Measurements from ENCODE around the gene KCNG1.
A peak's percentile ranks its signal among the peaks of the same experiment; 100 is the strongest.

KCNG1 gene

GRCh38 chr20:51001430-51002265 lies 21.3 kb downstream of the KCNG1 start (continued):
- TF ChIP-seq ZNF366 (tag by site-specific recombination; conservative IDR thresholded peaks at IDR 0.05) (peak; percentile 69), SCRT2 (tag by site-specific recombination; IDR thresholded peaks at IDR 0.05) (no peak), ZBTB1 (tag by site-specific recombination; IDR thresholded peaks at IDR 0.05) (0 out of 2 replicates have a peak, but pooled peaks have one; percentile 42), ZNF596 (tag by site-specific recombination; IDR thresholded peaks at IDR 0.05) (peak; percentile 55), ZNF341 (tag by site-specific recombination; IDR thresholded peaks at IDR 0.05; ENCODE audit: low read depth) (peak; percentile 68)

GRCh38 chr20:50999355-50999754 lies 23.6 kb downstream of the KCNG1 start:
- Histone ChIP-seq H3K36me3 (ENCODE audit: control insufficient read depth in 2 of 2, insufficient read depth in 1 of 2, low read length in 2 of 2) (peaks cover 0 to 6% of the 10 kb centered on the region in 2 experiments; a peak in 1 of 3 replicates), H3K4me1 (ENCODE audit: control insufficient read depth, insufficient read depth, low read length) (no peaks in the 10 kb centered on the region), H3K9me3 (ENCODE audit: control insufficient read depth, insufficient read depth, low read depth, low read length) (no peaks in the 10 kb centered on the region), H3K27ac (ENCODE audit: extremely low read depth, low read depth, low read length) (no peak overlapping the region), H3K4me3 (ENCODE audit: low read depth, low read length) (no peak overlapping the region)
- ChIA-PET POLR2A (interaction anchor here (0.6 kb wide), 1 partner anchor 107 kb away, joined by 3 read pairs; no protein-coding TSS in a partner anchor), CTCF (interaction anchor here (0.9 to 1.8 kb wide), 3 partner anchors 12 to 309 kb away, joined by 3 to 5 read pairs (median 4); no protein-coding TSS in a partner anchor)
- TF ChIP-seq ZNF623 (tag by site-specific recombination; IDR thresholded peaks at IDR 0.05) (peak; percentile 94), KLF7 (tag by site-specific recombination; IDR thresholded peaks at IDR 0.05; ENCODE audit: borderline replicate concordance) (no peak), ZNF133 (tag by site-specific recombination; IDR thresholded peaks at IDR 0.05) (no peak), ZNF416 (tag by site-specific recombination; IDR thresholded peaks at IDR 0.05) (no peak)

- H3K27ac ChIP-seq (ENCODE audit: extremely low read depth, low read depth, low read length) = no peak overlapping the region
- CTCF ChIA-PET = interaction anchor here (0.5 to 3.0 kb wide), 10 partner anchors 9 to 1112 kb away, joined by 3 to 18 read pairs (median 4); no protein-coding TSS in a partner anchor
- H3K4me1 ChIP-seq (ENCODE audit: control insufficient read depth, insufficient read depth, low read length) = no peaks in the 10 kb centered on the region
- H3K4me3 ChIP-seq (ENCODE audit: low read depth, low read length) = no peak overlapping the region
- TF ChIP-seq ZNF121 (tag by site-specific recombination; IDR thresholded peaks at IDR 0.05) (no peak), YY1 (tag by site-specific recombination; IDR thresholded peaks at IDR 0.05) (no peak), GLIS2 (tag by site-specific recombination; IDR thresholded peaks at IDR 0.05) (no peak), ZNF354C (tag by site-specific recombination; IDR thresholded peaks at IDR 0.05; ENCODE audit: borderline replicate concordance, low read depth) (no peak), ZNF600 (tag by site-specific recombination; IDR thresholded peaks at IDR 0.05) (no peak), ZBTB17 (tag by site-specific recombination; IDR thresholded peaks at IDR 0.05) (0 out of 2 replicates have a peak, but pooled peaks have one; percentile 22), ZNF449 (tag by site-specific recombination; IDR thresholded peaks at IDR 0.05) (no peak), ZBTB7A (tag by site-specific recombination; IDR thresholded peaks at IDR 0.05; ENCODE audit: low read depth) (no peak), ZNF555 (tag by site-specific recombination; conservative IDR thresholded peaks at IDR 0.05) (no peak), WT1 (tag by site-specific recombination; IDR thresholded peaks at IDR 0.05) (no peak), ZNF621 (tag by site-specific recombination; IDR thresholded peaks at IDR 0.05) (no peak), KLF8 (tag by site-specific recombination; IDR thresholded peaks at IDR 0.05) (no peak), ZNF830 (tag by site-specific recombination; IDR thresholded peaks at IDR 0.05; ENCODE audit: low read depth) (no peak), ZNF654 (tag by site-specific recombination; IDR thresholded peaks at IDR 0.05; ENCODE audit: low read depth) (no peak), ZNF660 (tag by site-specific recombination; IDR thresholded peaks at IDR 0.05) (no peak), ZNF175 (tag by site-specific recombination; IDR thresholded peaks at IDR 0.05) (no peak), SP3 (tag by site-specific recombination; IDR thresholded peaks at IDR 0.05) (no peak)
- TF ChIP-seq, protein P1, sequence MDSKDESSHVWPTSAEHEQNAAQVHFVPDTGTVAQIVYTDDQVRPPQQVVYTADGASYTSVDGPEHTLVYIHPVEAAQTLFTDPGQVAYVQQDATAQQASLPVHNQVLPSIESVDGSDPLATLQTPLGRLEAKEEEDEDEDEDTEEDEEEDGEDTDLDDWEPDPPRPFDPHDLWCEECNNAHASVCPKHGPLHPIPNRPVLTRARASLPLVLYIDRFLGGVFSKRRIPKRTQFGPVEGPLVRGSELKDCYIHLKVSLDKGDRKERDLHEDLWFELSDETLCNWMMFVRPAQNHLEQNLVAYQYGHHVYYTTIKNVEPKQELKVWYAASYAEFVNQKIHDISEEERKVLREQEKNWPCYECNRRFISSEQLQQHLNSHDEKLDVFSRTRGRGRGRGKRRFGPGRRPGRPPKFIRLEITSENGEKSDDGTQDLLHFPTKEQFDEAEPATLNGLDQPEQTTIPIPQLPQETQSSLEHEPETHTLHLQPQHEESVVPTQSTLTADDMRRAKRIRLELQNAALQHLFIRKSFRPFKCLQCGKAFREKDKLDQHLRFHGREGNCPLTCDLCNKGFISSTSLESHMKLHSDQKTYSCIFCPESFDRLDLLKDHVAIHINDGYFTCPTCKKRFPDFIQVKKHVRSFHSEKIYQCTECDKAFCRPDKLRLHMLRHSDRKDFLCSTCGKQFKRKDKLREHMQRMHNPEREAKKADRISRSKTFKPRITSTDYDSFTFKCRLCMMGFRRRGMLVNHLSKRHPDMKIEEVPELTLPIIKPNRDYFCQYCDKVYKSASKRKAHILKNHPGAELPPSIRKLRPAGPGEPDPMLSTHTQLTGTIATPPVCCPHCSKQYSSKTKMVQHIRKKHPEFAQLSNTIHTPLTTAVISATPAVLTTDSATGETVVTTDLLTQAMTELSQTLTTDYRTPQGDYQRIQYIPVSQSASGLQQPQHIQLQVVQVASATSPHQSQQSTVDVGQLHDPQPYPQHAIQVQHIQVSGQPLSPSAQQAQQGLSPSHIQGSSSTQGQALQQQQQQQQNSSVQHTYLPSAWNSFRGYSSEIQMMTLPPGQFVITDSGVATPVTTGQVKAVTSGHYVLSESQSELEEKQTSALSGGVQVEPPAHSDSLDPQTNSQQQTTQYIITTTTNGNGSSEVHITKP (tag by site-specific recombination; IDR thresholded peaks at IDR 0.05) = peak; percentile 34; the same call in 1 of the 2 replicates
- H3K36me3 ChIP-seq (ENCODE audit: control insufficient read depth in 2 of 2, insufficient read depth in 1 of 2, low read length in 2 of 2) = no peaks in the 10 kb centered on the region
- POLR2A ChIA-PET = interaction anchor here (1.0 kb wide), 1 partner anchor 9 kb away, joined by 3 read pairs; no protein-coding TSS in a partner anchor
- no peaks in the 10 kb centered on the region for H3K9me3 ChIP-seq (ENCODE audit: control insufficient read depth, insufficient read depth, low read depth, low read length)
Measured at GRCh38 chr20:50996901-50997865, 25.7 kb downstream of the KCNG1 start.
